AG10803 (cell line): ENCODE results near the gene DNAH3.

ENCODE experiments used
- DNase-seq: peaks from one replicate; pipeline ENCODE4 v3.0.0; 2010; ENCODE audit warnings: low read depth
- H3K4me3 ChIP-seq: 2 replicates; pipeline ENCODE4 v1.5.1; 2011; ENCODE audit warnings: mild to moderate bottlenecking, low read length, control low read depth
- TF ChIP-seq, protein P1 (sequence below): conservative IDR thresholded peaks from 2 replicates; pipeline ENCODE4 v1.5.1; 2011; ENCODE audit warnings: mild to moderate bottlenecking, low read length, control low read depth, inconsistent platforms

DNAH3 gene

DNA sequence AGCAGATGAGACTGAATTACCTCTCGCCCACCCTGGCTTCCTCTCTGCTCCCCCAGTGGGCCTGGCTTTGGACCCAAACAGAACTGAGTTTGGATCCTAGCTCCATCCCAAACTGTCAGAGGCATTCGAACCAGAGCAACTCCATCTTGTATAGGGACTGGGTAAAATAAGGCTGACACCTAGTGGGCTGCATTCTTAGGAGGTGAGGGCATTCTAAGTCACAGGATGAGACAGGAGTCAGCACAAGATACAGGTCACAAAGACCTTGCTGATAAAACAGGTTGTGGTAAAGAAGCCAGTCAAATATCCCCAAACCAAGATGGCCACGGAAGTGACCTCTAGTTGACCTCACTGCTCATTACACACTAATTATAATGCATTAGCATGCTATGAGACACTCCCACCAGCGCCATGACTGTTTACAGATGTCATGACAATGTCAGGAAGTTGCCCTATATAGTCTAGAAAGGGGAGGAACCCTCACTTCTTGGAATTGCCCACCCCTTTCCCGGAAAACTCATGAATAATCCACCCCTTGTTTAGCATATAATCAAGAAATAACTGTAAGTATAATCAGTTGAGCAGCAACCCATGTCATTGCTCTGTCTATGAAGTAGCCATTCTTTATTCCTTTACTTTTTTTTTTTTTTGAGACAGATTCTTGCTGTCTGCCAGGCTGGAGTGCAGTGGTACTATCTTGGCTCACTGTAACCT is 205.6 kb downstream of the DNAH3 start:
- H3K4me3 ChIP-seq, result no peak overlapping the region
- DNase-seq, result no peak
- TF ChIP-seq, protein P1, sequence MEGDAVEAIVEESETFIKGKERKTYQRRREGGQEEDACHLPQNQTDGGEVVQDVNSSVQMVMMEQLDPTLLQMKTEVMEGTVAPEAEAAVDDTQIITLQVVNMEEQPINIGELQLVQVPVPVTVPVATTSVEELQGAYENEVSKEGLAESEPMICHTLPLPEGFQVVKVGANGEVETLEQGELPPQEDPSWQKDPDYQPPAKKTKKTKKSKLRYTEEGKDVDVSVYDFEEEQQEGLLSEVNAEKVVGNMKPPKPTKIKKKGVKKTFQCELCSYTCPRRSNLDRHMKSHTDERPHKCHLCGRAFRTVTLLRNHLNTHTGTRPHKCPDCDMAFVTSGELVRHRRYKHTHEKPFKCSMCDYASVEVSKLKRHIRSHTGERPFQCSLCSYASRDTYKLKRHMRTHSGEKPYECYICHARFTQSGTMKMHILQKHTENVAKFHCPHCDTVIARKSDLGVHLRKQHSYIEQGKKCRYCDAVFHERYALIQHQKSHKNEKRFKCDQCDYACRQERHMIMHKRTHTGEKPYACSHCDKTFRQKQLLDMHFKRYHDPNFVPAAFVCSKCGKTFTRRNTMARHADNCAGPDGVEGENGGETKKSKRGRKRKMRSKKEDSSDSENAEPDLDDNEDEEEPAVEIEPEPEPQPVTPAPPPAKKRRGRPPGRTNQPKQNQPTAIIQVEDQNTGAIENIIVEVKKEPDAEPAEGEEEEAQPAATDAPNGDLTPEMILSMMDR, result no peak

DNA sequence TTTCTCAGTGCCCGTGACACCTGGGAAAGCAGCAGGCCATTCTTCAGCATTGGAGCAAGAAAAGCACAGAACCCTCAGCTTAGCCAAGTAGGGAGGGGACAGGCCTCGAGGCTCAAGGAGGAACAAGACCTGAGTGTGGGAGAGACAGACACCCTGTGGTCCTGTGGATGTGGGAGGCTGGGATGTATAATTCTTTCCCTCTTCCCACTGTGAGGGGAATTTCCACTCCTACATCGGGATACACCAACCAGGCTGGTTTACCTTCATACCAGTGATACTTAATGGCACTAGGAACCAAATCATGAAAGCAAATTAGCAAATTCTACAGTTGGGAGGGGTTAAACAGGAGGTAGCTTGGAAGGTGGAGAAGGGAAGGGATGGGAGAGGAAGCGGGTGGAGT is 208.4 kb downstream of the DNAH3 start:
- TF ChIP-seq, protein P1, result no peak
- no peak overlapping the region for H3K4me3 ChIP-seq

DNA sequence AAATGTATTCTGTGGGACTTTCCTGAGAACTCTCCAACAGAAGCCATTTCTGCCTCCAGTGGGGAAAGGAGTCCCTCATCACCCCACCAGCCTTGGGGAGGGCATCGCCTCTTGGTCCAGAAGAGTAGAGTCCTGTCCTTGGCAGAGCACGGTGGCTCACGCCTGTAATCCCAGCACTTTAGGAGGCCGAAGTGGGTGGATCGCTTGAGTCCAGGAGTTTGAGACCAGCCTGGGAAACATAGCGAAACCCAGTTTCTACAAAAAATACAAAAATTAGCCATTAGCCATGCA is 209.1 kb downstream of the DNAH3 start:
- no peak overlapping the region for H3K4me3 ChIP-seq
- TF ChIP-seq, protein P1, result no peak
- DNase-seq, result no peak

More for the DNA sequence above, 208.4 kb downstream of the DNAH3 start:
- no peak for DNase-seq

DNA sequence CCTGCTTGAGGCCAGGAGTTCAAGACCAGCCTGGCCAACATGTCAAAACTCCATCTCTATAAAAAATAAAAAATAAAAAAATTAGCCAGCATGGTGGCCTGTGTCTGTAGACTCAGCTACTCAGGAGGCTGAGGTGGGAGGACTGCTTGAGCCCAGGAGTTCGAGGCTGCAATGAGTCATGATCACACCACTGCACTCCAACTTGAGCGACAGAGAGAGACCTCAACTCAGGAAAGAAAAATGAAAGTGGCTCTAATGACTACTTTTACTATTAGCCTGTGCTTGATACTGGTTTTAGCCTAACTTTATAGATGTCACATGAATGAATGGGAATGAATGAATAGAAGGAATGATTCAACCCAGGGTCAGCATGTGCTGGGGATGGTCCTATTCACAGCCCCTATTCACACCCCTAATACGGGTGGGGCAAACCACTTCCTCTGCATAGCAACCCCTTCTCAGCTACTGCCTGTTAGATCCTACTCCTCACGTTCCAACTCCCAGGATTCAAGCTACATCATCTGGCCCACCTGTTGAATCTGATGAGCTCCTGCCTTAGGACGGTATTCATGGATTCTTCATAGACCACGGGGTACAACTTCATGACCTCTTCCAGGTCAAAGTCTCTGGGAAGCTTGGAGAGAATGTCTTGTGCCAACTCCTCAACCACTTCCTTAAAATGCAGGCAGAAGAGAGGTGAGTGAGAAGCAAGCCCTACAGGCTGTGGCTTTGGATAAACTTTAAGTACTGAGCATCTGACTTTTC is 209.6 kb downstream of the DNAH3 start:
- TF ChIP-seq, protein P1, result no peak
- DNase-seq, result no peak
- H3K4me3 ChIP-seq, result no peak overlapping the region

DNA sequence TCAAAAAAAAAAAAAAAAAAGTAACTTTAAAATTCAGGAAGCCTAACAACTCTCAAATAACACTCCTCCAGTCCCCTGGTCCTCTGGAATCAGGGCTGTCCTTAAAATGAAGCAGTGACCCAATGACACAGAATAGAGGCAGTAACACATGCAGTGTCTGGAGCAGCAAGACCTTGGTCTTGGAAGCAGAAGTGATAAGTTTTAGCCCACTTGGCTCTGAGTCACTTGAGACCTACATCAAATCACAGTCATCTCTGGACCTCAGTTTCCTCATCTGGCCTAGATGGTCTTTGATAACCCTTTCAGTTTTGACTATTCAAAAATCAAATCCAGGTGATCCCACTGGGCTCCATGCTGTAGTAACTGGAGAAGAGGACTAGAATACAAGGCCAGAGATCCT is 211.0 kb downstream of the DNAH3 start:
- TF ChIP-seq, protein P1, result no peak
- no peak for DNase-seq
- no peak overlapping the region for H3K4me3 ChIP-seq

DNA sequence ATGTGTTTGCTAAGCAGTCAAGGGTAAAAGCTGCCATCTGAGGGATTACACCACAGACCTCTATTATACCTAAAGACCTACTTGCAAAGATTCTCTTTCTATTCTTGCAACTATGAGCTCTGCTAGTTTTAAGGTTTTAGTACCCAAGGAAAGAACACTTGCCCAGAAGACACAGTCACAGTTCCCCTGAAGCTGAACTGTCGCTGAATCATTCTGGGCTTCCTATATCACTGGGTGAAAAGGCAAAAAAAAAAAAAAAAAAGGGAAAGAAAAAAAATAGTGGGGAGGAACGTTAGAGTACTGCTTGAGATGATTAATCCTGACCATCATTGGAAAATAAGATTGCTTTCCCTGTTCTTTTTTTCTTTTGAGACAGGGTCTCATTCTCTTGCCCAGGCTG is 212.2 kb downstream of the DNAH3 start:
- DNase-seq, result peak; percentile 27
- TF ChIP-seq, protein P1, result no peak
- H3K4me3 ChIP-seq, result no peak overlapping the region

DNA sequence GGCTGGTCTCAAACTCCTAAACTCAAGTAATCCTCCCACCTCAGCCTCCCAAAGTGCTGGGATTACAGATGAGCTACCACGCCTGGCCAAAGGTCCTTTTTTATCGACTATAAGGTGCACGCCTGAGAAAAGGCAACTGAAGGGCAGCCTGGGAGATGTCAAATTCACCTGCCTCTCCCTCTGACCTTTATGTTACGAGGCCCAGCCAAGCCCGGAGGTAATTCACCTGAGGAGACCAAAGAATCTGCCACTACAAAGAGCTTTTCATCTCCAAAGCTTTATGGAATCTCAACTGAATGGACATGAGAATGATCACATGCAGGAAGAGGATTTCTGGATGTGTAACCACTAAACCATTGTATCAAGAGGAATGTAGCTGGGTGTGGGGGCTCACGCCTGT is 212.9 kb downstream of the DNAH3 start:
- no peak overlapping the region for H3K4me3 ChIP-seq
- DNase-seq, result no peak
- TF ChIP-seq, protein P1, result no peak
